ENCODE data around the gene NEURL1.
"Not testable (repeated sequence)": the region's sequence is repeated elsewhere in the genome, so short reads cannot be mapped to it uniquely, and the experiment has no call there.

Gene NEURL1

GRCh38 chr10:103463499-103463898, 30.0 kb upstream of the NEURL1 start:
- no peak for DNase-seq (ENCODE audit: low read depth)

DNA sequence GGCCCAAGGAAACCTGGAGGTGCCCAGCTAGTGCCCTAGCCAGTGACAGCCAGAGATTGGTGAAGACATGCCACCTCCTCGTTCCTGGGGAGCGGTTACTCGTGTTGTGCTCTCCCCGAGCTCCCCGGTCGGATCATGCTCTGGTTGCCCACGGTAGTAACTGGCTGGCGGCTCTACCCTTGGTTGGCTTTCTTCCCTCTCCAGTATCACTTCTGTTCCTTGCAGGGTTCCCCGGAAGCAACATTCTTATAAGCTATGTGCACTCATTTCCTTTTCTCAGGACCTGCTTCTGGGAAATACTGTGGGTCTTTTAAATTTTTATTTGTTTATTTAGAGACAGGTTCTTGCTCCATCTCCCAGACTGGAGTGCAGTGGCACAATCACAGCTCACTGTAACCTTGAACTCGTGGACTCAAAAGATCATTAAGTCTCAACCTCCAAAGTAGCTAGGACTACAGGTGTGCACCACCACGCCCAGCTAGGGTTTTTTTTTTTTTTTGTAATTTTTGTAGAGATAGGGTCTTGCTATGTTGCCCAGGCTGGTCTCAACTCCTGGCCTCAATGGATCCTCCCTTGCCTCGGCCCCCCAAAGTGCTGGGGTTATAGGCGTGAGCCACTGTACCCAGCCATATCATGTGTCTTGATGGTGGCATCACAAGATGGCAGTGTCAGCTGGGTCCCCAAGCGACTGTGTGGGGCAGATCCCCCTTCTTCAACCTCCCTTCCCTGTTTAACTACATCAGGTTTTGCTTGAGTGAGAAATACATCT, 27.9 kb upstream of the NEURL1 start:
- DNase-seq (ENCODE audit: low read depth), result no peak

DNA sequence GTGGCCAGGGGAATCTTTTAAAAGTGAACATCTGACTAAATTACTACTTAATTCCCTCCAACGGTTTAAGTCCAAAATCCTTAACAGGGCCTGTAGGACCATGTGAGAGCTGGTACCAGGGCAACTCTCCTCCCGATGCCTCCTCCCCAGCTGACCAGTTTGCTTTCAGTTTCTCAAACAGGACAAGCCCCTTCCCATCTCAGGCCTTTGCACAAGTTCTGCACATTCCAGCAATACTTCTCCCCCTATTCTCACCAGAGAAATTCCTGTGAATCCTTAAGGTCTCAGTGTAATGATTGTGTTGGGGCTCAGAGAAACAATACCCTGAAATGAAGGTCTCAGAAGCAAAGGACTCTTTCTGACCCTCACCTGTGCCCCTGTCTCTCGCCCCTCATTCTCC, 26.8 kb upstream of the NEURL1 start:
- DNase-seq (ENCODE audit: low read depth), result no peak

- no peak for DNase-seq (ENCODE audit: low read depth)
Measured at GRCh38 chr10:103467406-103467805, 26.1 kb upstream of the NEURL1 start.

DNA sequence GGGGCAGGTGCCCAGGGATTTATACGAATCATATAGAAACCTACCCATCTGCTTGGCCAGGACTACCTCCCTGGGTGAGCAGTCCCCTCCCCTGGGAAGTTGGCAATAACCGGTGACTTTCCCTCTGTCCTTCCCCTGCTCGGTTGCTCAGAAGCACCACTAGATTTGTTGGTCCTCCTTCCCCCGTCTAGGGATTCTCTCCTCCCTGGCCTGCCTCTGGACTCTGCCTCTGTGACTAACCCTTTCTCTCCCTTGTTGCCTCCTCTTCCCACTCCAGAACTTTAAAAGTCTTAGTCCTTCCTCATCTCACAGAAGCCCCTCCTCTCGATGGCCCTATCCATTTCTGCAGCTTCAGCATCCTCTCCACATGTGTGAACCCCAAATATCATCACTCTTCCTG, 24.3 kb upstream of the NEURL1 start:
- DNase-seq (ENCODE audit: low read depth), result no peak

- peak; percentile 53 for DNase-seq (ENCODE audit: low read depth)
Measured at GRCh38 chr10:103470761-103471653, 22.5 kb upstream of the NEURL1 start.

DNA sequence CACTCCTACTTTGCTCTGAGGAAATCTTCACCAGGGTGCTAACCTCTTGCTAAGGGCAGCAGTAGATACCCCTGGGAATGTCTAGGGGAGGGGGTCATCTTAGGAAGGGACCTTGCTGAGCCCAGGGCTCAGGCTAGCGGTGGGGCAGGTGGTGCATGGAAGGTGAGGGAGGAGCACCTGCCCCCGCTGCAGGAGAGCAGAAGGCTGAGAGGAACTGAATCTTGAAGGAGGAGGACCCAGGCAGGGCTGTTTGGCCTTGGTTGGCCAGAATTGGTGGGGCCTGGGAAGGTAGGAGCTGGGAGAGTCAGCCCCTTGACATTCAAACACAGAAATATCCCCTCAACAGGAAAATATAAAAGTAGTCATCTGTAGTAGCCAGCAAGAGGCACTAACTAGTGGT, 21.5 kb upstream of the NEURL1 start:
- DNase-seq (ENCODE audit: low read depth), result no peak

- no peak for DNase-seq (ENCODE audit: low read depth)
Measured at GRCh38 chr10:103473261-103473671, 20.2 kb upstream of the NEURL1 start.

GRCh38 chr10:103474077-103474476, 19.4 kb upstream of the NEURL1 start:
- DNase-seq (ENCODE audit: low read depth), result no peak

- DNase-seq (ENCODE audit: low read depth), result no peak
Measured at GRCh38 chr10:103475437-103475836, 18.1 kb upstream of the NEURL1 start.

DNA sequence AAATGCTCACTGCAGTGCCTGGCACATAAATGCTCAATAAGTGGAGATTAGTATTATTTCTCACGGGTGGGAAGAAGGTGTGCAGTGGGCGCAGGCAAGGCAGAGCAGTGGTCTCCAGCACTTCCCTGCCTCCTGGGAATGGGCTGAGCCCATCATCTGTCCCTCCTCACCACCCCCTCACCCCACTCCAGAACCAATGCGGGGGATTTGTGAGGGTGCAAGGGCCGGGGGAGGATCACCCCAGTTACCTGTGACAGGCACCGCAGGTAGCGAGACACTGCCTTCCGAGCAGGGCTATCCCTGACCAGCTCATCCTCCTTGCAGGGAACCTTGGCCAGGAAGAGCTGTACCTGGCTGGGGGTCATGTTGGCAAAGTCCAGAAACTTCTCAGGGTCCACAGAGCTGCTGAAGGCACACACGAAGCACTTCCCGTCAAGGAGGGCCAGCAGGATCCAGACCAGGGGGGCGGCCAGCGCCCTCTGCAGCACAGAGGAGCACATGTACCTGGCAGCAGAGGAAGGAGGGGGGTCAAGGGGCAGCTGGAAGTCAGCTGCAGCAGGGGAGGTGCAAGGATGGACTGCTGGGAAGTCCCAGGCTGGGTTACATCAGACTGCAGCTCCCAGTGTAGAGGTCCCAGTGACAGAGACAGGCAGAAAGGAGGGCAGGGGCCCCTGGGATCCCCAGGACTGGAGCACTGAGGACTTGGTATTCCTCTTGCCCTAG, 17.3 kb upstream of the NEURL1 start:
- DNase-seq (ENCODE audit: low read depth), result no peak

- no peak for DNase-seq (ENCODE audit: low read depth)
Measured at GRCh38 chr10:103478671-103479070, 14.8 kb upstream of the NEURL1 start.

DNA sequence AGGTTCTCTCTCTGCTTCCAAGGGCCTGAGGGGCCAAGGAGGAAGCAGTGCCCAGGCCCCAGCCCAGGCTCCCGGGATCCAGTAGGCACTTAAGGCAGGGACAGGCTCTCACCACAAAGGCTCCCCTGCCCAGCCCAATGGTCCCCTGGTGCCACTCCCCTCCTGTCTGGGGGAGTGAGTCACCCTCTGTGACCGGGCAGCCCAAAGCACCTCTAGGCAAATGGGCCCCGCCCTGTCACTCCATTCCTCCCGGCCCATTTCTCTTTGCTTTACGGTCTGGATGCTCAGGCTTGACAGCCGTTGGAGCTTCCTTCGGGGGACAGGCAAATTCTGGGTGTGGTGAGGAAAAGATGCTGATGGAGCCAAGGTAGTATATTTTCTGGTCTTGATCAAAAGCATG, 14.4 kb upstream of the NEURL1 start, which contains the start of gene CALHM3:
CALHM3 (minus strand) TSS at position 106 of the 400 bp plus-strand sequence. CDS start 208 bp downstream, outside the sequence.
- no peak for DNase-seq (ENCODE audit: low read depth)

- DNase-seq (ENCODE audit: low read depth), result no peak
Measured at GRCh38 chr10:103480521-103480920, 13.0 kb upstream of the NEURL1 start.

DNA sequence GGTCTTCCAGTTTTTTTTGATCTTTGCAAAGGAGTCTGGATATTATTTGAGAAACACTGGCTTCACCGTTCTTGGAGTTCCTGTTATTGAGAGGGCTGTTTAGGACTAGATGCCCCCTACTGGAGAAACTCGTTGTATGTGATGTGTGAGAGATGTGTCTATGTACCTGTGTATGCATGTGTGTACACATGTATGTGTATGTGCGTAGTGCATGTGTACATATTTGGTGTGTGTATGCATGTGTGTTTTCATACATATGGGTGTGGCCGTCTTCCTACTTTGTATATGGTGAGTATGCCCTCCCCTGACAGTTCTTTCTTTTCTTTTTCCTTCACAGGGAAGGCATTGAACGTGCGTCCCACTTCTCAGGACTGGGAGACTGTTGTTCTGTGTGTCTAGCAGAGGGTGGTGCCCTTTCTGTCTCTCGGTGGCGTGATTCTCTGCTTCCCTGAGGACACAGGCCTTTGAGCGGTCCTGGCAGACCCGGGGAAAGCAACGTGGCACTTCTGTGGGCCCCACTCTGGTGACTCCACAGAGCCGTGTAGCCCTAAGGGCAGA, 11.5 kb upstream of the NEURL1 start:
- DNase-seq (ENCODE audit: low read depth), result no peak

DNA sequence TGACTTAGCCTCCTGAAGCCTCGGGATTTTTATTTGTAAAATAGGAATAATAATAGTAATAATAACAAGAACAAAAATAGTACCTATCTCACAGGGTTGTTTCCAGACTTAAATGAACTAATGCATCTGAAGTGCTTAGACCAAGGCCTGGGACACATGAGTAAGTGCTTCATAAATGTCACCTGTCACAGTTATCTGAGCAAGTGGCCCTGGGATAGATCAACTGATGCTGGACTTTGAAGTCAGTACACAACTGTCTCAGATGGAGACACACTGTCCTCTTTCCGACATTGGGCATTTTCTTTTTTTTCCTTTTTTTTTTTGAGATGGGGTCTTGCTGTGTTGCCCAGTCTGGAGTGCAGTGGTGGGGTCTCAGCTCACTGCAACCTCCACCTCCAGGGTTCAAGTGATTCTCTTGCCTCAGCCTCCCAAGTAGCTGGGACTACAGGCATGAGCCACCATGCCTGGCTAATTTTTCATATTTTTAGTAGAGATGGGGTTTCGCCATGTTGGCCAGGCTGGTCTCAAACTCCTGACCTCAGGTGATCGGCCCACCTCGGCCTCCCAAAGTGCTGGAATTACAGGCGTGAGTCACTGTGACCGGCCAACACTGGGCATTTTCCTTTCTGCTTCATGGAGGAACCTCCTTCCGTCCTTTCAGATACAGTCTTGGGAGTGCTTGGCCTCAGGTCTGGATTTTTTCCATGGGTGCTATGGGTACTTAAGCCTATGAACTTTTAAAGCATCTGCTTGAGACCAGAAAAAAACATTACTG, 6.7 kb upstream of the NEURL1 start:
- DNase-seq (ENCODE audit: low read depth), result not testable (repeated sequence)

DNA sequence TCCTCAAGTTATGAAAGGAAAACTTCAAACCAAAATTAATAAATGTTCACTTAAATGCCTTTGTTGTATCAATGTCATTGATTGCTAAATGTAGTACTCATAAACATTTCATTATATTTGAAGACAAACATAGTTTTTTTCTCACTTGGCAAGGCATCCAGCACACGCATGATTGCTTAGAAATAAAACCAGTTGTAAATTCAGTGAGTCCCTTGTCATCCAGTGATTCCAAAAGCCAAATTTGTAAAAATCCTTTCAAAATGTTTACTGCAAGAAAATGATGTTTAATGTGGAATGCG, 6.1 kb upstream of the NEURL1 start:
- no peak for DNase-seq (ENCODE audit: low read depth)

GRCh38 chr10:103490986-103491314, 2.6 kb upstream of the NEURL1 start:
- DNase-seq (ENCODE audit: low read depth), result no peak

- DNase-seq (ENCODE audit: low read depth), result no peak
Measured at GRCh38 chr10:103491729-103492364, 1.7 kb upstream of the NEURL1 start.

DNA sequence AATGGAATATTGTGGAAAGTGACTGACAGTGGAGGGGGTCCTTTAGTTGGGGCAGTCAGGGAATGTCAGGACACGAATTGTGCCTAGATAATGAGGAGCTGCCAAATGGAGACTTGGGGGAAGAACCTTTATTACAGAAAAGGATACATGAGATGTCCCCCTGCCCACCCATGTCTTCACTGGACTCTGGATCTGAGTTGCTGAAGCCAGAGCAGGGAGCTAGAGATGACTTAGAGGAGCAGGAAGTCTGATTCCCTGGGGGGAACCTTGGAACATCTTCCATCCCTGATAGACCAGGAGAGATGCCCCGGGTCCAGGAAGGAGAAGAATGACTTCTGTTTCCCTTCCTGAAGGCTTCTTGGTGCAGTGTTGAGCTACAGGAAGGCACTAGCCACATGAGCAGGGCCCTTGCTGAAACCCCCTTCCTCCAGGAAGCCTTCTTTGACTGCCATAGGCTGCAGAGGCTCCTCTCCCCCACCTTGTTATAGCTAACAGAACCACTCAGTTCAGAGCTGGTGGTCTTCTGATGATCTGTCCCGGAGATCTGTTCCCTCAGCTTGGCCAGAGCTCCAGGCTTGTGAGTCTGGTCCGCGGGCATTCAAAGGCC, 747 bp upstream of the NEURL1 start:
- DNase-seq (ENCODE audit: low read depth), result no peak

Measured in stimulated activated CD8-positive, alpha-beta memory T cell treated with anti-CD3 and anti-CD28 coated beads, Interleukin-12 subunit alpha, Interleukin-12 subunit beta, amount 100 ng/mL, for 4 hours (primary cell).